WTC11 (cell line): ENCODE data around the gene PCNP. TPM values are rescaled to one million over a fixed set of nuclear protein-coding genes. Genes with fewer than 3 reads are reported as not detected.

Source experiments
- ATAC-seq: fragments of 200-7000 bp; cut with Tn5 transposase; 2 replicates; pipeline ENCODE4 v1.10.0; 2021; ENCODE audit warnings: mild to moderate bottlenecking, moderate library complexity
- CTCF ChIA-PET: fragments of 300-600 bp; sonication (Branson Sonifier 250); formaldehyde crosslinking; loops from one replicate; lab custom pipeline; 2021; ENCODE audit warnings: antibody characterized with exemption; lab: Charles Lee
- POLR2A ChIA-PET: fragments of 350-600 bp; sonication (Branson Sonifier 250); formaldehyde crosslinking; loops from one replicate; lab custom pipeline; 2021; ENCODE audit warnings: antibody characterized with exemption; lab: Charles Lee
- DNase-seq: peaks from one replicate; pipeline ENCODE4 v3.0.0; 2021; ENCODE audit warnings: low spot score
- H3K27ac Mint-ChIP-seq: 2 replicates; pipeline ENCODE4 v1.8.0; 2021; ENCODE audit warnings: mixed read lengths
- H3K27me3 Mint-ChIP-seq: 2 replicates; pipeline ENCODE4 v1.8.0; 2021; ENCODE audit warnings: low read depth, mild to moderate bottlenecking, moderate library complexity, mixed read lengths
- H3K36me3 Mint-ChIP-seq: 2 replicates; pipeline ENCODE4 v1.8.0; 2021; ENCODE audit warnings: mixed read lengths
- H3K4me1 Mint-ChIP-seq: 2 replicates; pipeline ENCODE4 v1.8.0; 2022; ENCODE audit warnings: mixed read lengths
- H3K4me3 Mint-ChIP-seq: 2 replicates; pipeline ENCODE4 v1.8.0; 2021; ENCODE audit warnings: mild to moderate bottlenecking, moderate library complexity, mixed read lengths
- H3K9me3 Mint-ChIP-seq: 2 replicates; pipeline ENCODE4 v1.8.0; 2021; ENCODE audit warnings: mixed read lengths
- ATF6 ChIP-seq: sonication (generic); formaldehyde crosslinking; IDR thresholded peaks from 2 replicates; pipeline ENCODE4 v1.8.1; 2023; ENCODE audit warnings: mild to moderate bottlenecking, missing genetic modification reagents
- CDX4 ChIP-seq: fragments of 250-450 bp; sonication (Bioruptor Pico); IDR thresholded peaks from 2 replicates; pipeline ENCODE4 v1.9.0; 2021; ENCODE audit warnings: moderate library complexity, mild to moderate bottlenecking, inconsistent platforms, borderline replicate concordance
- EMX1 ChIP-seq: fragments of 250-450 bp; sonication (Bioruptor Pico); IDR thresholded peaks from 2 replicates; pipeline ENCODE4 v1.8.0; 2021; ENCODE audit warnings: mild to moderate bottlenecking
- ESRRA ChIP-seq: sonication (generic); formaldehyde crosslinking; IDR thresholded peaks from 2 replicates; pipeline ENCODE4 v1.8.1; 2022; ENCODE audit warnings: mild to moderate bottlenecking, missing genetic modification reagents, borderline replicate concordance
- IRF2 ChIP-seq: sonication (generic); formaldehyde crosslinking; IDR thresholded peaks from 2 replicates; pipeline ENCODE4 v1.8.0; 2022; ENCODE audit warnings: low read depth, missing genetic modification reagents, borderline replicate concordance
- JAZF1 ChIP-seq: fragments of 250-450 bp; sonication (Bioruptor Pico); IDR thresholded peaks from 2 replicates; pipeline ENCODE4 v1.9.0; 2021; ENCODE audit warnings: moderate library complexity, mild to moderate bottlenecking, inconsistent platforms
- NFE2L1 ChIP-seq: sonication (generic); formaldehyde crosslinking; IDR thresholded peaks from 2 replicates; pipeline ENCODE4 v1.8.1; 2023; ENCODE audit warnings: missing genetic modification reagents
- NR3C1 ChIP-seq: sonication (generic); formaldehyde crosslinking; conservative IDR thresholded peaks from 2 replicates; pipeline ENCODE4 v1.8.1; 2023; ENCODE audit warnings: low read depth, mild to moderate bottlenecking, missing genetic modification reagents
- PRDM15 ChIP-seq: sonication (generic); formaldehyde crosslinking; IDR thresholded peaks from 2 replicates; pipeline ENCODE4 v1.8.0; 2022; ENCODE audit warnings: missing genetic modification reagents
- RORB ChIP-seq: fragments of 250-450 bp; sonication (Bioruptor Pico); IDR thresholded peaks from 2 replicates; pipeline ENCODE4 v1.9.0; 2021; ENCODE audit warnings: mild to moderate bottlenecking
- TCF7 ChIP-seq: sonication (generic); formaldehyde crosslinking; IDR thresholded peaks from 2 replicates; pipeline ENCODE4 v1.8.0; 2022; ENCODE audit warnings: mild to moderate bottlenecking, low read depth, missing genetic modification reagents, moderate library complexity
- TEAD4 ChIP-seq: sonication (generic); formaldehyde crosslinking; IDR thresholded peaks from 2 replicates; pipeline ENCODE4 v1.8.0; 2022; ENCODE audit warnings: mild to moderate bottlenecking, missing genetic modification reagents
- USF2 ChIP-seq: sonication (generic); formaldehyde crosslinking; IDR thresholded peaks from 2 replicates; pipeline ENCODE4 v1.8.1; 2023; ENCODE audit warnings: mild to moderate bottlenecking, missing genetic modification reagents, moderate library complexity
- ZNF263 ChIP-seq: sonication (generic); formaldehyde crosslinking; IDR thresholded peaks from 2 replicates; pipeline ENCODE4 v1.8.1; 2022; ENCODE audit warnings: low read depth, mild to moderate bottlenecking, moderate library complexity, missing genetic modification reagents
- total RNA-seq: library from RNA; stranded (reverse); gene quantifications from 3 replicates; pipeline ENCODE4 v1.2.3, GENCODE V29; 2021
- TF ChIP-seq, protein P1 (sequence below): sonication (generic); formaldehyde crosslinking; IDR thresholded peaks from 2 replicates; pipeline ENCODE4 v1.8.1; 2023; ENCODE audit warnings: mild to moderate bottlenecking, missing genetic modification reagents
- TF ChIP-seq, protein P2 (sequence below): sonication (generic); formaldehyde crosslinking; IDR thresholded peaks from 2 replicates; pipeline ENCODE4 v1.8.0; 2022; ENCODE audit warnings: mild to moderate bottlenecking, missing genetic modification reagents
- TF ChIP-seq, protein P3 (sequence below): sonication (generic); formaldehyde crosslinking; IDR thresholded peaks from 2 replicates; pipeline ENCODE4 v1.8.1; 2022; ENCODE audit warnings: missing genetic modification reagents, borderline replicate concordance
- TF ChIP-seq, protein P4 (sequence below): sonication (generic); formaldehyde crosslinking; conservative IDR thresholded peaks from 2 replicates; pipeline ENCODE4 v1.8.1; 2023; ENCODE audit warnings: mild to moderate bottlenecking, low read depth, missing genetic modification reagents, moderate library complexity
- TF ChIP-seq, protein P5 (sequence below): fragments of 250-450 bp; sonication (Bioruptor Pico); IDR thresholded peaks from 2 replicates; pipeline ENCODE4 v1.9.0; 2021; ENCODE audit warnings: mild to moderate bottlenecking

The PCNP gene
- total RNA-seq, 1 experiment from 2014 or later: 187 TPM

GRCh38 chr3:101633186-101633585 lies 59.2 kb downstream of the PCNP start:
- ChIA-PET CTCF (no interaction called here), POLR2A (no interaction called here)
- DNase-seq: no peak
- Mint-ChIP-seq H3K27ac (no peak overlapping the region), H3K4me1 (peaks cover 12% of the 10 kb centered on the region), H3K9me3 (no peaks in the 10 kb centered on the region), H3K4me3 (no peak overlapping the region), H3K36me3 (no peaks in the 10 kb centered on the region), H3K27me3 (no peaks in the 10 kb centered on the region)
- ATAC-seq: no peak
- TF ChIP-seq PRDM15 (CRISPR knock-in tag): no peak
- TF ChIP-seq, protein P1, sequence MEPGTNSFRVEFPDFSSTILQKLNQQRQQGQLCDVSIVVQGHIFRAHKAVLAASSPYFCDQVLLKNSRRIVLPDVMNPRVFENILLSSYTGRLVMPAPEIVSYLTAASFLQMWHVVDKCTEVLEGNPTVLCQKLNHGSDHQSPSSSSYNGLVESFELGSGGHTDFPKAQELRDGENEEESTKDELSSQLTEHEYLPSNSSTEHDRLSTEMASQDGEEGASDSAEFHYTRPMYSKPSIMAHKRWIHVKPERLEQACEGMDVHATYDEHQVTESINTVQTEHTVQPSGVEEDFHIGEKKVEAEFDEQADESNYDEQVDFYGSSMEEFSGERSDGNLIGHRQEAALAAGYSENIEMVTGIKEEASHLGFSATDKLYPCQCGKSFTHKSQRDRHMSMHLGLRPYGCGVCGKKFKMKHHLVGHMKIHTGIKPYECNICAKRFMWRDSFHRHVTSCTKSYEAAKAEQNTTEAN: no peak
- TF ChIP-seq, protein P2, sequence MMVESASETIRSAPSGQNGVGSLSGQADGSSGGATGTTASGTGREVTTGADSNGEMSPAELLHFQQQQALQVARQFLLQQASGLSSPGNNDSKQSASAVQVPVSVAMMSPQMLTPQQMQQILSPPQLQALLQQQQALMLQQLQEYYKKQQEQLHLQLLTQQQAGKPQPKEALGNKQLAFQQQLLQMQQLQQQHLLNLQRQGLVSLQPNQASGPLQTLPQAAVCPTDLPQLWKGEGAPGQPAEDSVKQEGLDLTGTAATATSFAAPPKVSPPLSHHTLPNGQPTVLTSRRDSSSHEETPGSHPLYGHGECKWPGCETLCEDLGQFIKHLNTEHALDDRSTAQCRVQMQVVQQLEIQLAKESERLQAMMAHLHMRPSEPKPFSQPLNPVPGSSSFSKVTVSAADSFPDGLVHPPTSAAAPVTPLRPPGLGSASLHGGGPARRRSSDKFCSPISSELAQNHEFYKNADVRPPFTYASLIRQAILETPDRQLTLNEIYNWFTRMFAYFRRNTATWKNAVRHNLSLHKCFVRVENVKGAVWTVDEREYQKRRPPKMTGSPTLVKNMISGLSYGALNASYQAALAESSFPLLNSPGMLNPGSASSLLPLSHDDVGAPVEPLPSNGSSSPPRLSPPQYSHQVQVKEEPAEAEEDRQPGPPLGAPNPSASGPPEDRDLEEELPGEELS: no peak
- TF ChIP-seq, protein P3, sequence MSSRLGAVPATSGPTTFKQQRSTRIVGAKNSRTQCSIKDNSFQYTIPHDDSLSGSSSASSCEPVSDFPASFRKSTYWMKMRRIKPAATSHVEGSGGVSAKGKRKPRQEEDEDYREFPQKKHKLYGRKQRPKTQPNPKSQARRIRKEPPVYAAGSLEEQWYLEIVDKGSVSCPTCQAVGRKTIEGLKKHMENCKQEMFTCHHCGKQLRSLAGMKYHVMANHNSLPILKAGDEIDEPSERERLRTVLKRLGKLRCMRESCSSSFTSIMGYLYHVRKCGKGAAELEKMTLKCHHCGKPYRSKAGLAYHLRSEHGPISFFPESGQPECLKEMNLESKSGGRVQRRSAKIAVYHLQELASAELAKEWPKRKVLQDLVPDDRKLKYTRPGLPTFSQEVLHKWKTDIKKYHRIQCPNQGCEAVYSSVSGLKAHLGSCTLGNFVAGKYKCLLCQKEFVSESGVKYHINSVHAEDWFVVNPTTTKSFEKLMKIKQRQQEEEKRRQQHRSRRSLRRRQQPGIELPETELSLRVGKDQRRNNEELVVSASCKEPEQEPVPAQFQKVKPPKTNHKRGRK: no peak
- no peak for TF ChIP-seq RORB (CRISPR knock-in tag)
- TF ChIP-seq JAZF1 (CRISPR knock-in tag): no peak
- TF ChIP-seq EMX1 (CRISPR knock-in tag): no peak
- no peak for TF ChIP-seq ZNF263 (CRISPR knock-in tag)
- TF ChIP-seq TCF7 (CRISPR knock-in tag): no peak
- TF ChIP-seq ESRRA (CRISPR knock-in tag): no peak
- no peak for TF ChIP-seq IRF2 (CRISPR knock-in tag)
- no peak for TF ChIP-seq CDX4 (CRISPR knock-in tag)
- TF ChIP-seq USF2 (CRISPR knock-in tag): no peak
- TF ChIP-seq, protein P4, sequence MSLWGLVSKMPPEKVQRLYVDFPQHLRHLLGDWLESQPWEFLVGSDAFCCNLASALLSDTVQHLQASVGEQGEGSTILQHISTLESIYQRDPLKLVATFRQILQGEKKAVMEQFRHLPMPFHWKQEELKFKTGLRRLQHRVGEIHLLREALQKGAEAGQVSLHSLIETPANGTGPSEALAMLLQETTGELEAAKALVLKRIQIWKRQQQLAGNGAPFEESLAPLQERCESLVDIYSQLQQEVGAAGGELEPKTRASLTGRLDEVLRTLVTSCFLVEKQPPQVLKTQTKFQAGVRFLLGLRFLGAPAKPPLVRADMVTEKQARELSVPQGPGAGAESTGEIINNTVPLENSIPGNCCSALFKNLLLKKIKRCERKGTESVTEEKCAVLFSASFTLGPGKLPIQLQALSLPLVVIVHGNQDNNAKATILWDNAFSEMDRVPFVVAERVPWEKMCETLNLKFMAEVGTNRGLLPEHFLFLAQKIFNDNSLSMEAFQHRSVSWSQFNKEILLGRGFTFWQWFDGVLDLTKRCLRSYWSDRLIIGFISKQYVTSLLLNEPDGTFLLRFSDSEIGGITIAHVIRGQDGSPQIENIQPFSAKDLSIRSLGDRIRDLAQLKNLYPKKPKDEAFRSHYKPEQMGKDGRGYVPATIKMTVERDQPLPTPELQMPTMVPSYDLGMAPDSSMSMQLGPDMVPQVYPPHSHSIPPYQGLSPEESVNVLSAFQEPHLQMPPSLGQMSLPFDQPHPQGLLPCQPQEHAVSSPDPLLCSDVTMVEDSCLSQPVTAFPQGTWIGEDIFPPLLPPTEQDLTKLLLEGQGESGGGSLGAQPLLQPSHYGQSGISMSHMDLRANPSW (CRISPR knock-in tag): no peak
- TF ChIP-seq NR3C1: no peak
- no peak for TF ChIP-seq TEAD4 (CRISPR knock-in tag)
- no peak for TF ChIP-seq ATF6 (CRISPR knock-in tag)
- TF ChIP-seq, protein P5, sequence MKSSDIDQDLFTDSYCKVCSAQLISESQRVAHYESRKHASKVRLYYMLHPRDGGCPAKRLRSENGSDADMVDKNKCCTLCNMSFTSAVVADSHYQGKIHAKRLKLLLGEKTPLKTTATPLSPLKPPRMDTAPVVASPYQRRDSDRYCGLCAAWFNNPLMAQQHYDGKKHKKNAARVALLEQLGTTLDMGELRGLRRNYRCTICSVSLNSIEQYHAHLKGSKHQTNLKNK: no peak
- TF ChIP-seq NFE2L1 (CRISPR knock-in tag): no peak
